D721Med (cell line): ENCODE measurements around the gene L1CAM.
A peak's percentile ranks its signal among the peaks of the same experiment; 100 is the strongest.
"Not testable (repeated sequence)": the region's sequence is repeated elsewhere in the genome, so short reads cannot be mapped to it uniquely, and the experiment has no call there.

Experiments used
- DNase-seq: peaks from one replicate; pipeline ENCODE4 v3.0.0; 2011; ENCODE audit warnings: low spot score; ENCODE audit not compliant: insufficient read length
- FAIRE-seq: peaks from 2 replicates; lab custom pipeline; 2011; peaks lifted over from hg19 to GRCh38; lab: Jason Lieb, UNC
- CTCF ChIP-seq: IDR thresholded peaks from 2 replicates; pipeline ENCODE4 v1.5.1; 2012; ENCODE audit warnings: mild to moderate bottlenecking, control low read depth; ENCODE audit not compliant: insufficient read depth; ENCODE audit errors: missing control alignments

The L1CAM gene

DNA sequence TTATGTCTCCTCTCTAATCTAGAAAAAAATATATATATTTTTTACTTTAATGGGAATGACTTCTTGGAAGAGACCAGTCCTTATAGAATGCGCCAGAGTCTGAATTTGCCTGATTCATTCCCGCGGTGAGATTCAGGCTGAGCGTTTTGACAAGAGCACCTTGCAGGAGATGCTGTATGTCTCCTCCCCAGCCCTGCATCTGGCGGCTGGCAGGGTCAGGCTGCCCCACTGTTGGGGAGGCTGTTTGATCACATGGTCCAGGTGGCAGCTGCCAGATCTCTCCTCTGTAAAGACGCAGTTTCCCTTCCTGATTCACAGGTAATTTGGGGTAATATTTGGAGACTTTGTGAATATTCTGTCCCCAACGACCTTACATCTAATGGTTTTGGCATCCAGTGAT is 65.4 kb downstream of the L1CAM start:
- no peak for TF ChIP-seq CTCF
- DNase-seq (no peak), FAIRE-seq (no peak)

DNA sequence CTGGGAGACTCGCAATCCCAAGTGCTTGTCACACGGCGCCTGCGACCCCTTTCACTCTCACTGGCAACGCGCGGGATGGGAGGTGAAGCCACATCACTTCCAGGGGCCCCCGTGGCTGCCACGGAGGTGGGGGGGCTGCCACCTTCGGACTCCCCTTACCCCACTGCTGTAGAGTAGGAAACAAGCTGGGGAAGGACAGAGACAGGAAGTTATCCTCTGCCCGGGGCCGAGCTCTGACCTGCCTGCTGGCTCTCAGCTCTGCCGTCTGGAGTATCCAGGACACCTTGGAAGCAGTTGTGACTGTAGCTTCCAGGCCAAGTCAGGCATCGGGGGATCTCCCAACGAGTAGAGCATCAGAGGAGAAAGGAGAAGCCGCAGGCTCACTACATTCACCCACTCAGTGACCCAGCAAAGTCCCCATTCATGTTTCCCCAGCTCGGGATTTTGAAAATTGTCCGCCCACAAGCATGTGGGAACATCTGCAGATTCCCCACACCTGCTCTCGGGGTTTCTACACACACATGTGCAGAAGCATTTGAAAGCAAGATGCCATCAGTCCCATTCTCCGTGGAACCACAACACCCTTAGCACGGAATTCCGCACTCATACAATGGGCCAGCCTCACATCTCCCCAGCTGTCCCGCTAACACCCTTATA is 66.5 kb downstream of the L1CAM start:
- no peak for FAIRE-seq
- TF ChIP-seq CTCF, result no peak
- no peak for DNase-seq

DNA sequence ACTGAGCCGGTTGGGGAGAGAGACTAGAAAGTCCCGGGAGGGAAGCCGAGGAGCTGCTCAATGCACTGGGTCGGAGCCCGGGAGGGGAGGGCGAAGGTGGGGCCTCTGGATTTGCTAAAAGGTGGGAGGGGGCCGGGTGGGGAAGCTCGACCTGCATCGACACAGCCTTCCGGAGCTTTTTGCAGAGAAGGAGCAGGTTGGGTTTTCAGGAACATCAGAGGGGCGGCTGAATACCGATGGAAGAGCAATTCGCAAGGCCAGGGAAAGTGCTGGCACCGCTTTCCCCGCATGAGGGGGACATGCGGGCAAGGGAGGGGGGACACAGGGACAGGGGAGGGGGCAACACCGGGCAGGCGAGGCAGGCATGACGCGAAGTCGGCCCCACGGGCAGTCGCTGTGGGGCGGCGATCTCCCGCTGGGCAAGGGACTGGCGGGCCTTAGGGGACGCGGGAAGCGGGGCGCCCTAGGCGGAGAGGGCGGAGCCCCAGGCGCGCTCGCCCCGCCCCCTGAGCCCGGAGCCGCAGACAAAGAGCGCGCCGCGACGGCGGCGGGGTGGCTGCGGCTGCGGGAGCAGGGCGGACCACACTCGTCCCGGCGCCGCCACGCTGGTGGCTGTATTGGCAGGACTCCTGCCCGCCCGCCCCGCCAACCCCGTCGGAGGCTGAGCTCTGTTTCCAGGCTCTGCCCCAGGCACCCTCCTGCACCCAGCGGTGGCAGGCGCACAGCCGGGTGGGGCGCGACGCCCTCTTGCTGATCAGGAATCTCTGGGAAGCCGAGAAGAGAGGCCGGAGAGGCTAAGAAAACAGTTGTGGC is 67.2 kb downstream of the L1CAM start:
- no peak for FAIRE-seq
- TF ChIP-seq CTCF, result no peak
- peak; percentile 78 for DNase-seq

GRCh38 chrX:153818064-153818463 is 67.9 kb downstream of the L1CAM start:
- DNase-seq, FAIRE-seq: not testable (repeated sequence)

- DNase-seq (no peak), FAIRE-seq (no peak)
- no peak for TF ChIP-seq CTCF
Measured at GRCh38 chrX:153816831-153817690, 68.9 kb downstream of the L1CAM start.

GRCh38 chrX:153814591-153815315 is 71.2 kb downstream of the L1CAM start:
- FAIRE-seq, result no peak
- no peak for DNase-seq
- TF ChIP-seq CTCF, result no peak

GRCh38 chrX:153813161-153813560 is 72.8 kb downstream of the L1CAM start:
- no peak for TF ChIP-seq CTCF
- FAIRE-seq (no peak), DNase-seq (no peak)
